K562 (cell line): Measurements from ENCODE around the gene TOMM6. TPM values are rescaled to one million over a fixed set of nuclear protein-coding genes. Genes with fewer than 3 reads are reported as not detected.
A peak's percentile ranks its signal among the peaks of the same experiment; 100 is the strongest.

Experiments used
- ATAC-seq: fragments of 200-7000 bp; cut with Tn5 transposase; 3 replicates; pipeline ENCODE4 v1.9.1; 2020; ENCODE audit warnings: moderate library complexity
- BruUV-seq: library from RNA; stranded (reverse); fragments of 400-500 nt; replicated peaks from 2 replicates; lab custom pipeline; 2021; lab: Mats Ljungman, UMichigan
- CTCF ChIA-PET: fragments of 300-600 bp; formaldehyde crosslinking; extraction: SDS; loops from one replicate; lab custom pipeline; 2021; ENCODE audit warnings: low intra/inter-chr PET ratio; lab: Yijun Ruan, JAX
- POLR2A ChIA-PET: fragments of 300-600, 350-650 bp; sonication (Branson Sonifier 250); formaldehyde crosslinking; extraction: SDS; loops from one replicate; lab custom pipeline; 2021; ENCODE audit warnings: antibody characterized with exemption, inconsistent platforms; lab: Yijun Ruan, JAX
- DNase-seq, 4 experiments: peaks; one replicate each; pipeline versions ENCODE4 v3.0.0 to v3.0.0-alpha.2; 2011 to 2018; ENCODE audit warnings: low spot score in 3 of 4, mixed read lengths in 3 of 4; ENCODE audit errors: extremely low read depth in 1 of 4
- FAIRE-seq: peaks from 2 replicates; lab custom pipeline; 2011; peaks lifted over from hg19 to GRCh38; lab: Jason Lieb, UNC
- H2AFZ ChIP-seq: 2 replicates; pipeline ENCODE4 v1.6.0; 2011; ENCODE audit warnings: low read depth, low read length, control low read depth, inconsistent platforms
- H3K27ac ChIP-seq: fragments of 200-600 bp; 3 replicates; pipeline ENCODE4 v1.8.0; 2011; ENCODE audit warnings: low read depth, mild to moderate bottlenecking, control low read depth, inconsistent platforms, low read length, moderate library complexity, mixed read lengths; ENCODE audit errors: extremely low read depth
- H3K27me3 ChIP-seq, 2 experiments: fragments of 300-600 bp in 1 of 2; 2 replicates in 1 of 2; 3 replicates in 1 of 2; pipeline versions ENCODE4 v1.6.0 to v1.8.0; 2011; ENCODE audit warnings: inconsistent platforms in 2 of 2, low read length in 2 of 2, mild to moderate bottlenecking in 1 of 2, mixed read lengths in 1 of 2, moderate library complexity in 1 of 2; ENCODE audit not compliant: control insufficient read depth in 2 of 2, insufficient read depth in 2 of 2
- H3K36me3 ChIP-seq: fragments of 300-600 bp; 3 replicates; pipeline ENCODE4 v1.8.0; 2011; ENCODE audit warnings: mild to moderate bottlenecking, low read length, inconsistent platforms; ENCODE audit not compliant: control insufficient read depth, insufficient read depth
- H3K4me1 ChIP-seq, 2 experiments: fragments of 200-600 bp in 1 of 2; replicated peaks in 1 of 2; 2 replicates in 1 of 2; 3 replicates in 1 of 2; pipeline versions ENCODE4 v1.5.1 to v1.8.0; 2011; ENCODE audit warnings: inconsistent platforms in 2 of 2, low read length in 2 of 2, mild to moderate bottlenecking in 1 of 2, mixed read lengths in 1 of 2, moderate library complexity in 1 of 2; ENCODE audit not compliant: control insufficient read depth in 2 of 2, insufficient read depth in 2 of 2
- H3K4me2 ChIP-seq: 2 replicates; pipeline ENCODE4 v1.6.1; 2011; ENCODE audit warnings: low read length, control low read depth, inconsistent platforms, mixed read lengths; ENCODE audit not compliant: insufficient read depth
- H3K4me3 ChIP-seq: fragments of 200-600 bp; sonication (generic), shearing (Covaris generic); 2 replicates; pipeline ENCODE4 v1.5.1; 2016; ENCODE audit warnings: control low read depth, inconsistent platforms
- H3K79me2 ChIP-seq: fragments of 200-600 bp; 3 replicates; pipeline ENCODE4 v1.8.0; 2011; ENCODE audit warnings: low read length, inconsistent platforms; ENCODE audit not compliant: control insufficient read depth, insufficient read depth
- H3K9ac ChIP-seq, 2 experiments: 2 replicates each; pipeline versions ENCODE4 v1.6.0 to v1.6.1; 2011; ENCODE audit warnings: low read depth in 2 of 2, low read length in 2 of 2, control low read depth in 1 of 2, inconsistent platforms in 1 of 2, mild to moderate bottlenecking in 1 of 2, mixed read lengths in 1 of 2; ENCODE audit not compliant: insufficient read depth in 1 of 2
- H3K9me1 ChIP-seq: one replicate; pipeline ENCODE4 v1.6.0; 2011; ENCODE audit warnings: inconsistent platforms, mild to moderate bottlenecking, low read length, moderate library complexity; ENCODE audit not compliant: control insufficient read depth, insufficient read depth
- H3K9me3 ChIP-seq: replicated peaks from 2 replicates; pipeline ENCODE4 v1.5.1; 2011; ENCODE audit warnings: low read depth, low read length, inconsistent platforms; ENCODE audit not compliant: control insufficient read depth, insufficient read depth
- H4K20me1 ChIP-seq: replicated peaks from 2 replicates; pipeline ENCODE4 v1.6.1; 2011; ENCODE audit warnings: low read length, inconsistent platforms, mixed read lengths; ENCODE audit not compliant: control insufficient read depth, insufficient read depth
- E2F3 ChIP-seq: fragments of 250-450 bp; sonication (Bioruptor Pico); IDR thresholded peaks from 2 replicates; pipeline ENCODE4 v1.4.0; 2020; ENCODE audit warnings: mild to moderate bottlenecking
- POLR2G ChIP-seq: fragments of 200-400 bp; formaldehyde crosslinking; IDR thresholded peaks from 2 replicates; pipeline ENCODE4 v1.6.1; 2017; ENCODE audit warnings: low read depth, mild to moderate bottlenecking, antibody characterized with exemption, low read length, moderate library complexity
- RBFOX2 ChIP-seq: fragments of 200-400 bp; formaldehyde crosslinking; IDR thresholded peaks from 2 replicates; pipeline ENCODE4 v1.6.1; 2017; ENCODE audit warnings: low read depth, mild to moderate bottlenecking, low read length, moderate library complexity
- RBM34 ChIP-seq: fragments of 200-400 bp; formaldehyde crosslinking; IDR thresholded peaks from 2 replicates; pipeline ENCODE4 v1.6.1; 2018; ENCODE audit warnings: low read length, borderline replicate concordance; ENCODE audit not compliant: insufficient read depth
- WGBS: fragments of 100-300 bp; shearing (Covaris generic); methylation state at CpG from one replicate; pipeline ENCODE4 v1.1.6; 2016; ENCODE audit warnings: low coverage, mixed read lengths; ENCODE audit not compliant: insufficient coverage; ENCODE audit errors: missing lambda C conversion rate; 5-methylcytosine and 5-hydroxymethylcytosine counted together
- in situ Hi-C: fragments of 300-500 bp; cut with MboI; formaldehyde crosslinking; loops from 4 replicates; pipeline ENCODE4 v1.15.0; 2018; ENCODE audit warnings: inconsistent platforms, mixed read lengths
- intact Hi-C: fragments of 100-400 bp; cut with micrococcal nuclease; formaldehyde crosslinking; loops from 2 replicates; pipeline ENCODE4 v1.14.2; 2022
- polyA plus RNA-seq, 8 experiments: library from polyadenylated mRNA; depleted of rRNA in 4 of 8; stranded (reverse) in 5 of 8; unstranded in 3 of 8; fragments of >200 nt; fragmentation: Nextera tagmentation in 2 of 8; fragmentation: Illumina TruSeq in 1 of 8; extraction: Ambion mirVana in 2 of 8; extraction: Trizol in 1 of 8; gene quantifications; 2 replicates each; pipeline versions ENCODE4 v1.2.1 to v1.2.3, GENCODE V29; 2011 to 2014; ENCODE audit warnings: inconsistent platforms in 1 of 8, missing spikeins in 1 of 8
- total RNA-seq, 7 experiments: library from RNA; depleted of rRNA in 6 of 7; stranded (reverse); fragments of >200 nt in 6 of 7; fragmentation: Illumina TruSeq in 2 of 7; extraction: Trizol in 2 of 7; gene quantifications; 2 replicates each; pipeline versions ENCODE4 v1.2.1 to v1.2.3, GENCODE V29; 2011 to 2021; ENCODE audit warnings: low replicate concordance in 1 of 7

Gene TOMM6
- total and polyA plus RNA-seq, 9 of the 15 experiments (the other 6 are each of a cell fraction or from before 2014, with no cell fraction given): 380 to 2,097 (median 1,065) TPM

DNA sequence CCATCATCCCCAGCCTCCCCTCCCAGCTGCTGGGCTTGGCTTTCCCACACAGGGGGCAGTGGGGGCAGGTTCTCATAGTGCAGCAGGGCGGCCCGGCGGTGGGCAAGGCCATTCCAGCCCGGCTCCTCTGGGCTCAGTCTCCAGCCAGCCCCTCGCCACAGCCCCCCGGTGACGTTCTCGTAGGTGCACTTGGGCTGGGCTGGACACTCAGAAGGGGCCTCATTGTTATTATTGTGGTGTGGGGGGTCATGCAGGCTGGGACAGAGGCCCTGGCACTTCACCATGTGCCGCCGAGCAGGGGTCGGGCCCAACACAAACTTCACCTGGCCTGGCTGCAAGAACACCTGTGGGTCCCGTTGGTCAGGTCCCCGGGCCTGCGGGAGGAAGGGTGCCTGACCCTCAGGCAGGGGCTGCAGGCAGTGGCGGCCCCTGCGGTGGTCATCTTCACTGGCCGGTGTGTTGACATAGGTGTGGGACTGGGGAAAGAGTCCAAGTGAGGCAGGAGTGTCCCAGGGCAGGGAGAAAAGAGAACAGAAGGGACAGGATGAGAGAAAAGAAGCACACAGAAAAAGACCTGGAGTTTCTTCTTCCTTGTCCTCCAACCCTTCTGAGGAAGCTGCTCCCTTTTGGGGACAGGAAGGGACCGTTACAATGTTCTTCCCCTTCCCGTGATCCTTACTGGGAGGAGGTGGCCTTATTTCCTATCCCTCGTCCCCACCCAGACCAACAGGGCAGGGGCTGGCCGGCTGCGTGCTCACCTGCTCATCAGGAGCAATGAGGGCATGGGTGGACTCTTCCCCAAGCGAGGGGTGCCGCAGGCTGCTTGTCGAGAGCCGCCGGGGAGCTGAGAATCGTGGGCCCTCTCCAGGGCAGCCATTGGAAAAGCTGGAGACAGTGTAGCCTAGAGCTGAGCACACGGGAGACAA, 16.2 kb upstream of the TOMM6 start:
- in situ Hi-C loops (loop anchor here (5.0 kb wide), 1 partner anchor 34 kb away; the partner anchor contains the start of gene TFEB), intact Hi-C loops (no loop called here)
- no TSS peak for BruUV-seq
- TF ChIP-seq E2F3 (no peak), RBFOX2 (0 out of 2 replicates have a peak, but pooled peaks have one; percentile 20), RBM34 (no peak), POLR2G (0 out of 2 replicates have a peak, but pooled peaks have one; percentile 3)
- Histone ChIP-seq H3K4me3 (no peak overlapping the region), H4K20me1 (no peaks in the 10 kb centered on the region; the same call in 1 of the 2 replicates), H3K36me3 (peaks cover 19% of the 10 kb centered on the region; the same call in 2 of the 3 replicates), H3K9me1 (no peaks in the 10 kb centered on the region), H3K27ac (no peak overlapping the region), H3K4me1 (peaks cover 31 to 41% of the 10 kb centered on the region in 2 experiments), H3K27me3 (no peaks in the 10 kb centered on the region), H3K79me2 (no peaks in the 10 kb centered on the region), H3K4me2 (no peak overlapping the region), H3K9me3 (no peaks in the 10 kb centered on the region), H2AFZ (no peak overlapping the region), H3K9ac (no peak overlapping the region)
- ATAC-seq: no peak
- ChIA-PET POLR2A (interaction anchor here (1.5 kb wide), 1 partner anchor 10 kb away, joined by 3 read pairs; no protein-coding TSS in a partner anchor), CTCF (no interaction called here)
- WGBS: 68% methylated on average over 24 of the region's 29 CpGs
- no peak for DNase-seq
- FAIRE-seq: no peak
